ENCODE results near the gene GPX2. TPM values are rescaled to one million over a fixed set of nuclear protein-coding genes. Genes with fewer than 3 reads are reported as not detected.
A peak's percentile ranks its signal among the peaks of the same experiment; 100 is the strongest.

The GPX2 gene
- total RNA-seq, 2 experiments from 2014 or later: not detected

GRCh38 chr14:64963611-64964010 lies 21.1 kb upstream of the GPX2 start:
- no peak overlapping the region for H3K4me2 ChIP-seq (ENCODE audit: low read length)
- TF ChIP-seq EZH2phosphoT487 (IDR thresholded peaks at IDR 0.05; ENCODE audit: borderline replicate concordance, low read depth, low read length) (no peak), CTCF (conservative IDR thresholded peaks at IDR 0.05; ENCODE audit: low read length) (0 out of 2 replicates have a peak, but pooled peaks have one; percentile 31)
- intact Hi-C loops (cut with micrococcal nuclease; ENCODE audit: unreplicated experiment): no loop called here
- CTCF ChIA-PET (ENCODE audit: unreplicated experiment): no interaction called here
- H3K9me3 ChIP-seq (ENCODE audit: low read length): no peaks in the 10 kb centered on the region
- POLR2A ChIA-PET: no interaction called here
- H3K79me2 ChIP-seq (ENCODE audit: insufficient read depth, low read depth, low read length): no peaks in the 10 kb centered on the region
- no peaks in the 10 kb centered on the region for H3K36me3 ChIP-seq (ENCODE audit: insufficient read depth, low read length)
- peaks cover 4% of the 10 kb centered on the region for H3K4me1 ChIP-seq (ENCODE audit: insufficient read depth, low read length, poor library complexity, severe bottlenecking)
- no peak overlapping the region for H3K4me3 ChIP-seq (ENCODE audit: low read depth, low read length, poor library complexity, severe bottlenecking)
- no peaks in the 10 kb centered on the region for H4K20me1 ChIP-seq (ENCODE audit: insufficient read depth, low read length)
- H3K27ac ChIP-seq (ENCODE audit: low read depth, low read length, poor library complexity, severe bottlenecking): no peak overlapping the region
- H3K9me2 ChIP-seq (ENCODE audit: insufficient read depth, low read length): no peaks in the 10 kb centered on the region
- BruUV-seq (replicated peaks): no TSS peak
- no peak overlapping the region for H2AFZ ChIP-seq (ENCODE audit: low read length)
- no peak for DNase-seq (ENCODE audit: low spot score)

- CTCF ChIA-PET (ENCODE audit: unreplicated experiment): no interaction called here
- H3K79me2 ChIP-seq (ENCODE audit: insufficient read depth, low read depth, low read length): no peaks in the 10 kb centered on the region
Measured at GRCh38 chr14:64960762-64961276, 18.3 kb upstream of the GPX2 start.

More at GRCh38 chr14:64960762-64961276, 18.3 kb upstream of the GPX2 start:
- no peak overlapping the region for H3K4me3 ChIP-seq (ENCODE audit: low read depth, low read length, poor library complexity, severe bottlenecking)
- TF ChIP-seq EZH2phosphoT487 (IDR thresholded peaks at IDR 0.05; ENCODE audit: borderline replicate concordance, low read depth, low read length) (no peak), CTCF (conservative IDR thresholded peaks at IDR 0.05; ENCODE audit: low read length) (peak; percentile 33; the same call in 1 of the 2 replicates)
- no TSS peak for BruUV-seq (replicated peaks)
- intact Hi-C loops (cut with micrococcal nuclease; ENCODE audit: unreplicated experiment): no loop called here
- no peak overlapping the region for H3K27ac ChIP-seq (ENCODE audit: low read depth, low read length, poor library complexity, severe bottlenecking)
- no peaks in the 10 kb centered on the region for H3K9me3 ChIP-seq (ENCODE audit: low read length)
- H3K4me2 ChIP-seq (ENCODE audit: low read length): no peak overlapping the region
- POLR2A ChIA-PET: interaction anchor here (0.7 kb wide), 1 partner anchor 456 kb away, joined by 3 read pairs; no protein-coding TSS in a partner anchor
- no peak overlapping the region for H2AFZ ChIP-seq (ENCODE audit: low read length)
- no peaks in the 10 kb centered on the region for H4K20me1 ChIP-seq (ENCODE audit: insufficient read depth, low read length)
- no peaks in the 10 kb centered on the region for H3K4me1 ChIP-seq (ENCODE audit: insufficient read depth, low read length, poor library complexity, severe bottlenecking)
- no peaks in the 10 kb centered on the region for H3K9me2 ChIP-seq (ENCODE audit: insufficient read depth, low read length)
- no peaks in the 10 kb centered on the region for H3K36me3 ChIP-seq (ENCODE audit: insufficient read depth, low read length)
- DNase-seq (ENCODE audit: low spot score): no peak
